PC-9 (cell line): ENCODE data around the gene KLK5.

Experiments used
- EZH2 ChIP-seq: fragments of 200-600 bp; sonication (generic); IDR thresholded peaks from 2 replicates; pipeline ENCODE4 v1.8.0; 2017; ENCODE audit warnings: antibody characterized with exemption, low read depth
- TF ChIP-seq, protein P1 (sequence below): fragments of 200-600 bp; sonication (generic); conservative IDR thresholded peaks from 2 replicates; pipeline ENCODE4 v1.6.1; 2017; ENCODE audit warnings: mixed run types, antibody characterized with exemption, mild to moderate bottlenecking, moderate library complexity

DNA sequence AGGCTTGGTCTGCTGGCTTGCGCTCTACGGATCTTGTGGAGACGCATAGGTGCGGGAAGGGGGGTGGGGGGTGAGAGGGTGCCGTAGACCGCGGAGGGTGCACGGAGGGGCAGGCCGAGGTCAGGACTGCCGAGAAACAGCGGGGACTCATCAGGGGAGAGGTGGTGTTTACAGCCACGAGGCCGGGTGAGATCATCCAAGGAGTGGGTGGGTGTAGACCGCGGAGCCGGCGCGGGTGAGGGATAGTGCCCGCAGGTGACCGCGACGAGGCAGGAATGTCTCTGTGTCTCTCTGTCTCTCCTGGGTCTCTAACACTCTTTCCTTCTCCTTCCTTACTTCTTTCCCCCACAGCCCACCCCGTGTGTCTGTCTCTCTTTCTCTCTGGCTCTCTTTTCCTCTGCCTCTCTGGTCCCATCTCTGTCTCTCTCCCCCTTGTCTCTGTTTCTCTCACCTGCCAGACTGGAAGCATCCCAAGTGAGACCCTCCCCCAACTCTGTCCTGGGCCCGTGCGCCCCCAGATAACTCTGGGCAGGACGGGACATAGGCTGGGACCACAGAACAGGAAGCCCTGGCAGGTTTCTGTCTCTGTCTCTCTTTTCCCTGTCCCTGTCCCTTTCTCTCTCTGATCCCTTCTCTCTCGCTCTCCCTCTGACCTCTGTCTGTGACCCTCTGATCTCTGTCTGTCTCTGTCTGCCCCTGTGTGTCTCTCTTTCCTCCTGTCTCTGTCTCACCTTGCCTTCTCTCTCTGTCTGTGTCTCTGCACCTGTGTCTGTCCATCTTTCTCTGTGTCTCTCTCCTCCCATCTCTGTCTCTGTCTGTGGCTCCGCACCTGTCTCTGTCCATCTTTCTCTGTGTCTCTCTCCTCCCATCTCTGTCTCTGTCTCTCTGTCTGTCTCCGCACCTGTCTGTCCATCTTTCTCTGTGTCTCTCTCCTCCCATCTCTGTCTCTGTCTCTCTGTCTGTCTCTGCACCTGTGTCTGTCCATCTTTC is 39.8 kb downstream of the KLK5 start:
- TF ChIP-seq, protein P1, sequence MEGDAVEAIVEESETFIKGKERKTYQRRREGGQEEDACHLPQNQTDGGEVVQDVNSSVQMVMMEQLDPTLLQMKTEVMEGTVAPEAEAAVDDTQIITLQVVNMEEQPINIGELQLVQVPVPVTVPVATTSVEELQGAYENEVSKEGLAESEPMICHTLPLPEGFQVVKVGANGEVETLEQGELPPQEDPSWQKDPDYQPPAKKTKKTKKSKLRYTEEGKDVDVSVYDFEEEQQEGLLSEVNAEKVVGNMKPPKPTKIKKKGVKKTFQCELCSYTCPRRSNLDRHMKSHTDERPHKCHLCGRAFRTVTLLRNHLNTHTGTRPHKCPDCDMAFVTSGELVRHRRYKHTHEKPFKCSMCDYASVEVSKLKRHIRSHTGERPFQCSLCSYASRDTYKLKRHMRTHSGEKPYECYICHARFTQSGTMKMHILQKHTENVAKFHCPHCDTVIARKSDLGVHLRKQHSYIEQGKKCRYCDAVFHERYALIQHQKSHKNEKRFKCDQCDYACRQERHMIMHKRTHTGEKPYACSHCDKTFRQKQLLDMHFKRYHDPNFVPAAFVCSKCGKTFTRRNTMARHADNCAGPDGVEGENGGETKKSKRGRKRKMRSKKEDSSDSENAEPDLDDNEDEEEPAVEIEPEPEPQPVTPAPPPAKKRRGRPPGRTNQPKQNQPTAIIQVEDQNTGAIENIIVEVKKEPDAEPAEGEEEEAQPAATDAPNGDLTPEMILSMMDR = no peak
- TF ChIP-seq EZH2 = no peak
